H1 (cell line): ENCODE results near the gene SHLD2. TPM values are rescaled to one million over a fixed set of nuclear protein-coding genes. Genes with fewer than 3 reads are reported as not detected.
"Not testable (repeated sequence)": the region's sequence is repeated elsewhere in the genome, so short reads cannot be mapped to it uniquely, and the experiment has no call there.

ENCODE experiments used
- CTCF ChIA-PET: fragments of 300-600 bp; sonication (Branson Sonifier 250); formaldehyde crosslinking; loops from one replicate; lab custom pipeline; 2021; ENCODE audit not compliant: partially characterized antibody; lab: Charles Lee
- POLR2A ChIA-PET: fragments of 300-600 bp; sonication (Branson Sonifier 250); formaldehyde crosslinking; loops from one replicate; lab custom pipeline; 2021; ENCODE audit warnings: inconsistent platforms; ENCODE audit not compliant: partially characterized antibody; lab: Charles Lee
- DNase-seq, 2 experiments: peaks; one replicate each; pipeline versions ENCODE4 v3.0.0 to v3.0.0-alpha.2; 2010 to 2022; ENCODE audit warnings: low spot score in 2 of 2, low read depth in 1 of 2, mixed read lengths in 1 of 2
- FAIRE-seq: peaks from 2 replicates; lab custom pipeline; 2011; peaks lifted over from hg19 to GRCh38; lab: Jason Lieb, UNC
- H2AFZ ChIP-seq: 2 replicates; pipeline ENCODE4 v1.8.1; 2012; ENCODE audit warnings: low read length, inconsistent platforms
- H2AK5ac ChIP-seq: 2 replicates; pipeline ENCODE4 v1.6.1; 2013; ENCODE audit warnings: low read depth, low read length
- H2BK120ac ChIP-seq: replicated peaks from 2 replicates; pipeline ENCODE3; 2013; ENCODE audit warnings: low read depth, low read length, inconsistent platforms
- H2BK12ac ChIP-seq: 2 replicates; pipeline ENCODE4 v1.6.1; 2013; ENCODE audit warnings: low read depth, low read length
- H2BK15ac ChIP-seq: 2 replicates; pipeline ENCODE4 v1.6.1; 2013; ENCODE audit warnings: low read length
- H2BK20ac ChIP-seq: 2 replicates; pipeline ENCODE4 v1.6.1; 2013; ENCODE audit warnings: low read length
- H2BK5ac ChIP-seq: 2 replicates; pipeline ENCODE4 v1.6.1; 2013; ENCODE audit warnings: low read depth, low read length
- H3K14ac ChIP-seq: 2 replicates; pipeline ENCODE4 v1.6.1; 2013; ENCODE audit warnings: inconsistent platforms; ENCODE audit not compliant: insufficient read length
- H3K18ac ChIP-seq: 2 replicates; pipeline ENCODE4 v1.6.1; 2013; ENCODE audit warnings: low read length; ENCODE audit errors: extremely low read depth
- H3K23ac ChIP-seq: 2 replicates; pipeline ENCODE4 v1.6.1; 2013; ENCODE audit warnings: inconsistent platforms; ENCODE audit not compliant: insufficient read length
- H3K23me2 ChIP-seq: 2 replicates; pipeline ENCODE4 v1.6.1; 2013; ENCODE audit warnings: low read depth, low read length
- H3K27ac ChIP-seq: 2 replicates; pipeline ENCODE4 v1.6.1; 2011; ENCODE audit warnings: low read depth, low read length, inconsistent platforms
- H3K27me3 ChIP-seq, 4 experiments: replicated peaks in 1 of 4; 1 replicate in 1 of 4; 2 replicates in 3 of 4; pipeline versions ENCODE4 v1.6.1 to v1.8.1; 2011 to 2013; ENCODE audit warnings: low read length in 3 of 4, mild to moderate bottlenecking in 3 of 4, inconsistent platforms in 2 of 4, mixed read lengths in 2 of 4, moderate library complexity in 1 of 4; ENCODE audit not compliant: control insufficient read depth in 3 of 4, insufficient read depth in 3 of 4; ENCODE audit errors: extremely low read depth in 1 of 4
- H3K36me3 ChIP-seq, 4 experiments: 2 replicates each; pipeline versions ENCODE4 v1.6.1 to v1.8.1; 2011 to 2013; ENCODE audit warnings: mild to moderate bottlenecking in 4 of 4, low read length in 3 of 4, moderate library complexity in 2 of 4, control low read depth in 1 of 4, inconsistent platforms in 1 of 4; ENCODE audit not compliant: insufficient read depth in 4 of 4, control insufficient read depth in 2 of 4
- H3K4ac ChIP-seq: replicated peaks from 2 replicates; pipeline ENCODE3; 2013; ENCODE audit warnings: low read length, low read depth, mixed read lengths, inconsistent platforms; ENCODE audit not compliant: insufficient read length
- H3K4me1 ChIP-seq, 4 experiments: replicated peaks in 1 of 4; 1 replicate in 1 of 4; 2 replicates in 3 of 4; pipeline versions ENCODE4 v1.6.1 to v1.8.1; 2011 to 2013; ENCODE audit warnings: low read length in 3 of 4, inconsistent platforms in 2 of 4, mixed read lengths in 1 of 4; ENCODE audit not compliant: insufficient read depth in 4 of 4, control insufficient read depth in 3 of 4
- H3K4me2 ChIP-seq, 2 experiments: 2 replicates each; pipeline versions ENCODE4 v1.6.1 to v1.8.1; 2011 to 2013; ENCODE audit warnings: low read depth in 2 of 2, low read length in 2 of 2, control low read depth in 1 of 2, inconsistent platforms in 1 of 2, mild to moderate bottlenecking in 1 of 2; ENCODE audit not compliant: insufficient read depth in 1 of 2
- H3K4me3 ChIP-seq, 4 experiments: fragments of 200-600, 300-600 bp in 1 of 4; sonication (generic), shearing (Covaris generic), sonication (Bioruptor Twin) in 1 of 4; 2 replicates each; pipeline versions ENCODE4 v1.5.1 to v1.8.1; 2011 to 2016; ENCODE audit warnings: low read length in 4 of 4, low read depth in 3 of 4, control low read depth in 2 of 4, inconsistent platforms in 2 of 4, mild to moderate bottlenecking in 2 of 4, mixed read lengths in 1 of 4, moderate library complexity in 1 of 4; ENCODE audit not compliant: insufficient read depth in 2 of 4; ENCODE audit errors: extremely low read depth in 1 of 4
- H3K56ac ChIP-seq: replicated peaks from 2 replicates; pipeline ENCODE3; 2013; ENCODE audit warnings: low read depth, mild to moderate bottlenecking, mixed read lengths, low read length, inconsistent platforms; ENCODE audit not compliant: insufficient read length
- H3K79me1 ChIP-seq: 2 replicates; pipeline ENCODE4 v1.6.1; 2013; ENCODE audit warnings: low read depth, low read length, control low read depth
- H3K79me2 ChIP-seq, 2 experiments: 2 replicates each; pipeline versions ENCODE4 v1.6.1 to v1.8.1; 2012 to 2013; ENCODE audit warnings: low read length in 2 of 2, mild to moderate bottlenecking in 2 of 2, inconsistent platforms in 1 of 2; ENCODE audit not compliant: insufficient read depth in 2 of 2, control insufficient read depth in 1 of 2
- H3K9ac ChIP-seq, 4 experiments: replicated peaks in 1 of 4; 1 replicate in 1 of 4; 2 replicates in 3 of 4; pipeline versions ENCODE4 v1.6.1 to v1.8.1; 2011 to 2013; ENCODE audit warnings: low read depth in 3 of 4, low read length in 3 of 4, control low read depth in 2 of 4, mild to moderate bottlenecking in 2 of 4, moderate library complexity in 2 of 4, inconsistent platforms in 1 of 4; ENCODE audit errors: extremely low read depth in 1 of 4
- H3K9me3 ChIP-seq, 2 experiments: 2 replicates each; pipeline versions ENCODE4 v1.6.1 to v1.8.1; 2012 to 2013; ENCODE audit warnings: mild to moderate bottlenecking in 2 of 2, moderate library complexity in 2 of 2, control low read depth in 1 of 2, inconsistent platforms in 1 of 2, low read depth in 1 of 2, low read length in 1 of 2, mixed read lengths in 1 of 2; ENCODE audit not compliant: insufficient read depth in 2 of 2
- H4K20me1 ChIP-seq, 2 experiments: replicated peaks in 1 of 2; 2 replicates each; pipeline versions ENCODE3 to v1.8.1; 2011 to 2013; ENCODE audit warnings: inconsistent platforms in 2 of 2, low read length in 2 of 2, mild to moderate bottlenecking in 1 of 2; ENCODE audit not compliant: insufficient read depth in 2 of 2, control insufficient read depth in 1 of 2
- H4K5ac ChIP-seq: 2 replicates; pipeline ENCODE4 v1.6.1; 2013; ENCODE audit warnings: low read length, low read depth, mixed read lengths, inconsistent platforms; ENCODE audit not compliant: insufficient read length
- H4K8ac ChIP-seq: 2 replicates; pipeline ENCODE4 v1.8.0; 2013; ENCODE audit warnings: mild to moderate bottlenecking, moderate library complexity, low read length, inconsistent platforms; ENCODE audit not compliant: insufficient read depth; ENCODE audit errors: extremely low read depth
- H4K91ac ChIP-seq: replicated peaks from 2 replicates; pipeline ENCODE3; 2013; ENCODE audit warnings: low read length, mixed read lengths, inconsistent platforms; ENCODE audit not compliant: insufficient read length
- WGBS, 2 experiments: shearing (Covaris generic) in 1 of 2; methylation state at CpG; one replicate each; pipeline versions ENCODE4 v1.1.6 to v1.1.7; 2013 to 2015; ENCODE audit warnings: low lambda C conversion rate in 2 of 2, mixed read lengths in 2 of 2, inconsistent platforms in 1 of 2, low coverage in 1 of 2, missing lambda C conversion rate in 1 of 2; ENCODE audit not compliant: insufficient replicate concordance in 2 of 2, insufficient coverage in 1 of 2, insufficient read length in 1 of 2; ENCODE audit errors: extremely low coverage in 1 of 2, missing lambda C conversion rate in 1 of 2; 5-methylcytosine and 5-hydroxymethylcytosine counted together
- polyA plus RNA-seq, 7 experiments: library from polyadenylated mRNA; depleted of rRNA in 3 of 7; stranded (reverse) in 5 of 7; unstranded in 2 of 7; fragments of >200 nt in 5 of 7; fragments of 200-250 nt in 2 of 7; gene quantifications; 1 replicate in 5 of 7; 2 replicates in 1 of 7; 4 replicates in 1 of 7; pipeline versions ENCODE4 v1.2.1 to v1.2.3, GENCODE V29; 2011 to 2013; ENCODE audit warnings: missing spikeins in 2 of 7, mixed read lengths in 2 of 7
- total RNA-seq: library from RNA; stranded (reverse); fragmentation: NEBNext Ultra II Directional; extraction: Animal tissue kit (Norgen Biotek cat#: 25700); gene quantifications from 2 replicates; pipeline ENCODE4 v1.2.1, GENCODE V29; 2021

SHLD2 gene
- total and polyA plus RNA-seq, 2 of the 8 experiments (the other 6 are each of a cell fraction or from before 2014, with no cell fraction given): 7.9 to 32.4 TPM

DNA sequence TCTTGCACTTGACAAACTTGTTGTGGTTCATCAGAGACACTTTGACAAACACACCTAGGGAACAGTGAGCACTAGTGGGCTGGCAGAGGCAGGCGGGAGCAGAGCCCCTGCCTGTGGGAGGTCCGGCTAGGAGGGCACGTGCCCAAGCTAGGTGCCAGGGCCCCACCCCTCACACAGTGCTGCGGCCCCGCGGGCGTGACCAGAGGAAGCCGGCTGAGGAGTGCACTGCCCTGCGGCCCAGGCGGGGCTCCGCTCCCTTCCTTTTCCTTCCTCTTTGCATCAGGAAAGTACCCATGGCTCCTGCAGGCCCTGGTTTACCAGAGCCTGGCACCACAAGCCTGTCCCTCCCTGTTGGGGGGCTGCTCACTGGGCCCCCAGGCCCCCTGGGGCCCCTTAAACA, 121.1 kb downstream of the SHLD2 start:
- H2AFZ ChIP-seq, H3K9me3 ChIP-seq, H2BK12ac ChIP-seq, H3K23me2 ChIP-seq, H3K4me1 ChIP-seq, H3K4me3 ChIP-seq, H4K8ac ChIP-seq, H3K27ac ChIP-seq, FAIRE-seq, H2AK5ac ChIP-seq, H3K14ac ChIP-seq, H3K4ac ChIP-seq, H3K27me3 ChIP-seq, H3K9ac ChIP-seq, POLR2A ChIA-PET, DNase-seq, H3K56ac ChIP-seq, H3K79me2 ChIP-seq, H2BK15ac ChIP-seq, H3K23ac ChIP-seq, H3K36me3 ChIP-seq, H4K20me1 ChIP-seq, H4K91ac ChIP-seq, H3K79me1 ChIP-seq, H3K18ac ChIP-seq, H2BK120ac ChIP-seq, H3K4me2 ChIP-seq, H2BK20ac ChIP-seq, H4K5ac ChIP-seq, H2BK5ac ChIP-seq: not testable (repeated sequence)
- 98% methylated on average over 10 of the region's 11 CpGs; no CpG with 5 or more reads in 1 of the 2 experiments for WGBS, 2 experiments
- CTCF ChIA-PET: interaction anchor here (1.0 kb wide), 1 partner anchor 10 kb away, joined by 3 read pairs; no protein-coding TSS in a partner anchor

DNA sequence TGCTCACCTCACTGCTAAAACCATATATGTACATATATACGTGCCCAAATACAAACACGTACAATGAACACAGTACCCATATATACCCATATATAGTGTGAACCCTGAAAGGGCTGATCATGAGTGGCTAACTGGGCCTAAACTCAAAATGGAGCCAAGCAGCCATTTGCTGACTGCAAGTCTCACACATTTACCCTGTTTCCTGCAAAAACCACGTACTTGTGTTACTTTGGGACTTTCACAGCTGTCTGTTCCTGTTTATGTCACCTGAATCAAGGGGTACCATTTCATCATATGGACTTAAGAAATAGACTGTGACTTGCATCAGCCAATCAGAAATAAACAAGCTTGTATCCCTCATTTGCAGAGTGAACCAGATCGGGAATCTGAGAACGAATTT, 124.4 kb downstream of the SHLD2 start:
- H3K23ac ChIP-seq, H4K8ac ChIP-seq, H3K18ac ChIP-seq, CTCF ChIA-PET, H2AFZ ChIP-seq, H4K91ac ChIP-seq, H4K5ac ChIP-seq, H3K4me2 ChIP-seq, H3K36me3 ChIP-seq, H2BK5ac ChIP-seq, FAIRE-seq, DNase-seq, H2BK20ac ChIP-seq, H4K20me1 ChIP-seq, H3K4ac ChIP-seq, H3K27me3 ChIP-seq, H3K79me1 ChIP-seq, H3K4me3 ChIP-seq, H3K4me1 ChIP-seq, H2BK15ac ChIP-seq, H3K14ac ChIP-seq, H3K79me2 ChIP-seq, H3K27ac ChIP-seq, H2AK5ac ChIP-seq, H3K23me2 ChIP-seq, POLR2A ChIA-PET, H2BK120ac ChIP-seq, H2BK12ac ChIP-seq, H3K56ac ChIP-seq, H3K9me3 ChIP-seq, H3K9ac ChIP-seq: not testable (repeated sequence)
- 83% methylated on average over 1 of the region's 5 CpGs; no CpG with 5 or more reads in 1 of the 2 experiments for WGBS, 2 experiments
